HG03139 (cell line): ENCODE results near the gene MLLT10.
A peak's percentile ranks its signal among the peaks of the same experiment; 100 is the strongest.

Experiments
- ATAC-seq: cut with Tn5 transposase; IDR thresholded peaks from one replicate; pipeline ENCODE4 v1.9.1; 2021; ENCODE audit not compliant: unreplicated experiment

MLLT10 gene

DNA sequence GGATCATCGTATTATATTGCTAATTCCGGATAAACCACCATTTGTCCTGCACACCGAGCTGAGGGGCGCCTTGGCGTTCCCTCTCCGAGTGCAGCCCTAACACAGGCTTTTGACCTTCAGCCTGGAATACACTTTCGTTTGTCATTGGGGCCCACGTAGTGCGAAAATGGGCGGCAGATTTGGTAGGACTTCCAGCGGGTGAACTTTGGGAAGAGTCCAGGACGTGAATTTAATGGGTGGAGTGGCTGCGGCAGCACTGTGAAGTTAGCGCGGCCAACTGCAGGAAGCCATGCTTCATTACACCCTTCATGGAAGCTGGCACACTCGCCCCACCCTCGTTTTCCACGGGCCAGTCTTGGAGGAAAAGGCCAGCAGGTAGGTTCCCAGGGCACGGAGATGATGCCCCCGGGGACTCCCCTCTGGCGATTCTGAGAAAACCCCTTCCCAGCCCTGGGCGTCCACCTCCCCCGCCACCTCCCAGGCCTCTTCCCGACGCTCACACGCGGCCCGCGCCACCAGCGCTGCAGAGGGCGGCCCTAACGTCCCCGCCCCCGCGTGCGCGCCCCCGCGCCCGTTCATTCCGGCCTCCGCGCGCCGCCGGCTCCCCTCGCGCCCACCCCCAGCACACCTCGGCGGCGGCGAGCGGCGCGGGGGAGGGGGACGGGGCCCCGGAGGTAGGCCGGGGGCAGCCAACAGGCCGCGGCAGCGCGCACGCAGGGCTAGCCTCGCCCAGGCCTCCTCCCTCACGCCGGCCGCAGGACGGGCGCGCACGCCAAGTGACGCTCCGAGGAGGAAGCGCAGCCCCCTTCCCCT lies at the start of gene MLLT10:
Gene MLLT10 (plus strand): TSS at position 766 of the 813 bp plus-strand sequence. CDS start 413 bp downstream, outside the sequence.
- peak; percentile 88 for ATAC-seq

DNA sequence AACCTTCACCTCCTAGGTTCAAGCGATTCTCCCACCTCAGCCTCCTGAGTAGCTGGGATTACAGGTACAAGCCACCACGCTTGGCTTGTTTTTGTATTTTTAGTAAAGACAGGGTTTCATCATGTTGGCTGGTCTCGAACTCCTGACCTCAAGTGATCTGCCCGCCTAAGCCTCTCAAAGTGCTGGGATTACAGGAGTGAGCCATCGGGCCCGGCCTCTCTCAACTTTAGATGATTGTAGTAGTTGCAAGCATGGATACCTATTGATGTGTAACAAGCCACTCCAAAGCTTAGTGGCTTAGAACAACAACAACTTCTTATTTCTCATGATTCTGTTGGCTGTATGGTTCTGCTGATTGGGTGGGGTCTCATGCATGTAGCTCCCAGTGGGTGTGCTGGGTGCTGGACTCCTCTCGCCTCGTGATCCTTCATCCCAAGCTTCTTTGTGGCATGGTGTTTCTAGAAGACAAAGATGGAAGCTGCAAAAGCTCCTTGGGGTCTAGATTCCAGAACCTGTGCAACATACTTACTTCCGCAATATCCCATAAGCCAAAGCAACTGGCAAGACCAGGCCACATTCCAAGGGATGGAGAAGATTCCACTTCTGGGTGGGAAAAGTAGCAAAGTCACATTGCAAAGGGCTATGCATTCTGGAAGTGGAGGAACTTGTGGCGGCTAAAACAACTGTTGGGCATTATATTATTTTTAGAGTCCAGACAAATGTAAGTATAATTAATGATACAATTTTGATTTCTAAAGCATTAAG lies 46.4 kb upstream of the MLLT10 start:
- ATAC-seq, result no peak

DNA sequence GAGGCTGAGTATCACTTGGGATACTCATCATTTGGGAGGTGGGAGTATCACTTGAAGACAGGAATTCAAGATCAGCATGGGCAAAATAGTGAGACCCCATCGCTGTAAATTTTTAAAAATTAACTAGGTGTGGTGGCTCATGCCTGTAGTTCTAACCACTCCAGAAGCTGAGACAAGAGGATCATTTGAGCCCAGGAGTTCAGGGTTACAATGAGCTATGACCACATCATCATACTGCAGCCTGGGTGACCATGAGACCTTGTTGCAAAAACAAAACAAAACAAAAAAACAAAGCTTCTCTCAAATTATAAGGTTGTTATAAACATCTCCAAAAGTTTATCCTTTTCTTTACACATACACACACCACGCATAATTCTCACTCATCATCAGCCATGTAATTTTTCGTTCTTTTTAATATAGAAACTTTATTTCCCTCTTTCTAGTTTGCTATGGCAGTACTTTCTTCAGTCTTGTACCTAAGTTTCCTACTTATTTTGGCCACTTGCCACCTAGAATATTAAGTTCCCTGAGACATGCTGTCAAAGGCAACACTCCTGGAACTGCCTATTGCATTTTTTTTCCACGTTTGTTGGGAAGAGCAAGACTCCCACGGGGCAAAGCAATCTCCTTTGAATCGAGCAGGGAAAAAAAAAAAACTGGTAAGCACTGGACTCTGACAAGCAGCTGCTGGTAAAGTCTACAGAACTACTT lies 45.6 kb upstream of the MLLT10 start:
- ATAC-seq, result no peak

DNA sequence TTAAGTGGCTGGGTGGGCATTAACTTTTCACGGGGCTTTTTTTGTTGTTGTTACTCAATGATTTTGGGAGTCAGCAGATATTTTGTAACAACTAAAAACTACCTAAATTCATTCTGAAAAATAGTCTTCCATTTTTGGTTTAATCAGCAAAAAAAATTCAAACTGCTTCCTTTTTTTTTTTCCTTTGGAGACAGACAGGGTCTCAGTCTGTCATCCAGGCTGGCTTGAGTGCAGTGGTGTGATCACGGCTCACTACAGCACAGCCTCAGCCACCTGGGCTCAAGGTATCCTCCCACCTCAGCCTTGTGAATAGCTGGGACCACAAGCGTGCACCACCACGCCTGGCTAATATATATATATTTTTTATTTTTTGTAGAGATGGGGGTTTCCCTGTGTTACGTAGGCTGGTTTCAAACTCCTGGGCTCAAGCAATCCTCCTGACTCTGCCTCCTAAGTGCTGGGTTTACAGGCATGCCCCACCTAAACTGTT lies 45.0 kb upstream of the MLLT10 start:
- ATAC-seq, result no peak

DNA sequence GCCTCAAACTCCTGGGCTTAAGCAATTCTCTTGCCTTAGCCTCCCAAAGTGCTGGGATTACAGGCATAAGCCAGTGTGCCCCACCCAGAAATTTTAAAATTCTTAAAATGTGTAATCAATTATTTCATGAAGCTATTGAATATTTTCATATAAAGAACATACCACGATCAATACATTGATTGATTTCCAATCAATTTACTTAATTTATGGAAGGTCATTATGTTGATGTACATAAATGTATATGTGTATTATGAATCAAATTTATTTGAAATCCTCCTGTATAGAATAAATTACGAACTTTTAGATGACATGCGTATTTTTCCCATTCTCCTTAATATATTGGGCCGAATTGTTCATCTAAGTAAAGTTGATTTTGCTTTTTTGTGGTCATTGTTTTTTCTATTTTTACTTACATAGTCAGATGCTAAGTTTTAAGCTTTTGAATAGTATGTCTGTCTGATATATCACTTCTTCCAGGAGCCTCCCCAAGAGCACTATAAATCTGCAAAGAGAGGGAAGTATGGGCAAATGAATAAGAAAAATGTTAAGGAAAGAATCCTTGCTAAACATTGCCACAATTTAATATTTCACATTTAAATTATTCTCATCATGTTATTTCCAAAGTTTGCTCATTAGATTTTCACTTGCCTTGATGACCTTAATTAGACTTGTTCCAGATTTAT lies 43.9 kb upstream of the MLLT10 start:
- ATAC-seq, result no peak

DNA sequence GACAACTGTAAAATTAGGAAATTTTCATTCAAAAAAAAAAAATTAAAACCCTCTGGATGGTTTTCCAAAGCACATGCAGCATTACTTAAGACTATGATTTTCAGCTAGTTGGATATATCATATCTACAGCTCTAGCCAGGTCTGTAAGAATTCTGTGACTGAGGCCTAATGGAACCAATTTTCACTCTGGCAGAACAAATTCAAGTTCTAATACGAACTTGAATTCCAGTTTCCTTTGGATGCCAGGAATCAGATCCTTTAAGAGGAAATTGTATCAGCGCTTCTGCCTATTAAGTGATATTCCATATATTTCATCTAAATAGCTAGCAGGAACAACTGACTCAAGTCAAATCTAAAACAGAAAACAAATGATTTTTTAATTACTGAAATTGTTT lies 43.3 kb upstream of the MLLT10 start:
- ATAC-seq, result no peak

DNA sequence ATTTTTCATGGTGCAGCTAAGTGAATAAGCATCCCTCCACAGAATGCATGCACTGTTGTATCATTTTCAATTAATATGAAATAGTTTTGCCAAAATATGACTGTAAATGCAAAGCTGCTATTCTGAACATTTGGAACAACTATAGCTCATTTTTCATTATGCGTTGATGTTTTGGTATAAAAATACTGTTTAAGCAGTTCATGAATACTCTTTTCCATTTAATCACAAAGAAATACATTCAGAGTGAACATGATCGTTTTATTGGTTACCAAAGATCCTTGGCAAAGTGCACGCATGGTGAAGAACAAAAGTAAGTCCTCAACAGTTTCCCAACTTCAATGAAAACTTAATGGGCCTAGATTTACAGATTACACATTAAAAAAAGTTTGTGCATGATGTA lies 41.6 kb upstream of the MLLT10 start:
- no peak for ATAC-seq

DNA sequence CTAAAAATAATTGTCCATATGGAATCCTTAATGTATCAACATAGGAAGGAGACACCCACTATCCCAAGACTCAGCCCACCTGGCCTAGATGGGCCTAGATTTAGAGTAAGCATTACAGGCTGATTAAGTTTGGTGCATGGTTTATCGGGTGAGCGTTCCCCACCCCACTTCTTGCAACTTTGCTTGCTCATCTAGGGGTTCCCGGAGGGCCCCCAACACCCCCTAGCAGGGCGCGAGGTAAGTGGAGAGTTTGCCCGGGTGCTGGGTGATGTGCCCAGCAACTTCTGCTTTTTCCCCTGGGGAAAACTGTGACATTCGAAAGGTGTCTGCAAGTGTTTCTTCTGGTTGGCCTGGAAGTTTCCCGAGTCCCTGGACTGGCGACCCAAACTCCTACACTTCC lies 40.2 kb upstream of the MLLT10 start:
- ATAC-seq, result no peak

DNA sequence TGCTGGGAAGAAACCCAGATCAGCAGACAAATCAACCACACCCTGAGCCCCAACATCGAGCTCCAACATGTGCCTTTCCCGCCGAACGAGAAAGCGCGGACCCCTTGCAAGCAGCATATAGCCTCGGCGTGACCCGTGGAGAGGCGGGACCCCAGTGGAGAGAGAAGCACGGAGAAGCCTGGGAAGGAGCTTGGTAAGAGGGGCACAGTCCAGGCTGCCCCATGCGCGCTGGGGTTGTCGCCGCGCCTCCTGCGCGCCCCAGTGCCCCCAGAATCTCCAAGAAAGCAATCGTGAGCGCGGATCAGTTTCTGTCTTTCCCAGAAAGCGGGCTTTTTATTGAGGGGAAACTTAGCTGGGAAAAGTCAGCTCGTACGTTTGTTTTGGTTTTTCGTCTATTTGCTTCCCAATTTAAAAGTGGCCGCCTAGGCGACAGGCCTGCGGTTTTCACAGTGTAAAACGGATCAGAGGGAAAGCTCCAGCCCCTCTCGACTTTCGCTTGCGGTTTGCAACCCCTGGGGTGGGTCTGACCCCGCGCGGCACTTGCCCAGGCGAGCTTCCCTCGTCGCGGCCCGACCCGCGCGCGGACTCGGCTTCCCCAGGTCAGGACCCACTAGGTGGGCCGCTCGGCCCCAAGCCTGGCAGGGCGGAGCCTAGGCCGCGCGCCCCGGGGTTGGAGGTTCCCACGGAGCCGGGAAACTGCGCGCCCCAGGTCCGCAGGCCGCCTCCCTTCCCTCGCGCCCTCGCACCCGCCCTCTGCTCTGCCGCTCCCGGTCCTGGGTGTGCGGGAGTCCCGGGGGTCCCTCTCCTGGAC lies 39.6 kb upstream of the MLLT10 start:
- ATAC-seq, result no peak

DNA sequence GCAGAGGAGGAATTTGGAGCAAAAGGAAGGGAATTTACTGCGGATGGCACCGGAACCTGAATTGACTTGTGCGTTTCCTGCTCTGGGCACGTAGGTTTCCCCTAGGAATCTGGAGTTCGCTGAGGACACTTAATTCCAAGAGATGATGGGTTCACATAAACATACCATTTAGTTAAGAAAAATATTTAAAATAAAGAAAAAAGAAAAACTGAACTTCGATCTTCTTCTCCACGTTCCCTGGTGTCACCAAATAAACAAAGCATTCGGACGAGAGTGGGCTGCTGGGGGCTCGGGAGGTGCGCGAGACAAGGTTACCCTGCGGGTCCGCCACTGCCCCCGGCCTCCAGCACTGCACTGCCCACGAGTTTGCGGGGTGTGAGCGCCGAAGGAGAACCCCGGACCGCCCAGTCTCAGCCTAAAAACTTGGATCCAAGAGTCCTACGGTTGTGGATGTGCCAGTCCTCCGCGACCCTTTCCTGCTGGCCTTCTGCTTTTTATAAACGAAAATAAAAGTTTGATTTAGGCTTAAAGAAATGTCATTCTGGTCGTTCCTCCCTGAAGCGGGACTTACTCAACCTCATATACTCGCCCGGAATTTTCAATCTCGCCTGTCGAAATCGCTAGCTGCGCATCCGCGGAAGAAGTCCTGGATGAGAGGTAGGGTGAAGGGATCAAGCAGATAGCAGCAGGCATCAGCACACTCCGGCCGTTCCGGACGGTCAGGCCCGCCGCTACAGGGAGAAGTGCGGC lies 38.9 kb upstream of the MLLT10 start:
- ATAC-seq, result no peak

DNA sequence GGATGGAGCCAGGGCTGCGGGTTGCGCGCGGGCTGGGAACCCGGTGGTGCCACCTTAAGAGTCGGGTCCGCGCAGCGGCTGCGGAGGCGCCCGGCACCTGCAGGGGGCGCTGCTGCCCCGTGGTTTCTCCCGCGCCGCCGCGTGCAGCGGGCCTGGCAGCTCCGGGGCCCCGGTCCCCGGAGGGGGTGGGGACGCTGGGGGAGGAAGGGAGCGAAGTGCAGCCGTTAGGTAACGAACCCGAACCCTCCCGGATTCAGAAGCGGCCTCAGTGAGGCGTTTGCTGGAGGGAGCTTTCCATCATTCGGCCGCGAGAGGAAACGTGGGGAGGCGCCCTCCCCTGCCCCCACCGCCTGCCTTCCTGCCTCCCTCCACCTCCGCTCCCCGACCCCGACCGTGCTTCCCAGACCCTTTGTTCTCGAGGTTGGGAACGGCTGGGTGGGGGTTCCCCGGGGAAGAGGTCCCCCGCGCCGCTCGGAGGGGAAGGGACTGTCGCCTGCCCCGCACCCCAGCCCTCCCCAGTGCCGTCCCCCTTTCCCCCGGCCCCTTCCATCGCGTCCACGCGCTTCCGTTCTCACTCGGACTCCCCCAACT lies 38.2 kb upstream of the MLLT10 start:
- peak; percentile 69 for ATAC-seq

DNA sequence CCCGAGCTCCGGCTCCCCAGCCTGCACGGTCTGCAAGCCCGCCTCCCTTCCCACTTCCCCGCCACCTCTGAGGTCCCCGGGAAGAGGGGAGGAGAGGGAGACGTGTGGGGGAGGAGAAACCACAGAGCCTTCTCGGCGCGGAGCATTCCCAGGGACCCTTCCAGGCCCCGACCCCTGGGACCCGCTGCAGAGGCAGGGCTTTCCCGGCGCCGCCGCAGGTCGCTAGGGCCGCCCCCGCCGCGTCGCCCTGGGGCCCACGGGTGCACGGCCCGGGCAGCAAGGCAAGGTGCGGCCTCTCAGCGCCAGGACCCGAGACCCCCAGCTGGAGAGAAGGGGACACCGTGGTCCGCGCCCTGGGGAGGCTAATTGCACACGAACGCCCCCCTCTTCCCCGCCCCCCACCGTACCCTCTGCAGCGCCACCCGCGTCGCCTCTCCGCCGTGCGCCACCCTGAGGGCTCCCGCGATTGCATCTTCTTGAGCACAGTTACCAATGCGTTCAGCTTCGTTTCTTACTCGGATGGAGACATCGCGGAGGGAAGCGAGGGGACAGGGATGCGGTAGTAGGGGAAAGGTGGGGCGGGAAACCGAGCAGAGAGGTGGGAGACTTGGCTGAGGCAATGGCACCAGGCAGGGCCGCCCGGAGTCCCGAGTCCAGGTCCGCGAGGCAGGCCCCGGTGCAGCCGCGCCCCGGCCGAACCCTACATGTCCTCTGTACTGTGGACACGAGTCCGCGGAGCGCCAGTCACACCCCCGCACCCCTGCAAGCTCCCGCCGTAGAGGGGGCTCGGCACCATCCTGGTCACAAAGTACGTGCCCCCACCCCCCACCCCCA lies 37.5 kb upstream of the MLLT10 start:
- ATAC-seq, result peak; percentile 43

DNA sequence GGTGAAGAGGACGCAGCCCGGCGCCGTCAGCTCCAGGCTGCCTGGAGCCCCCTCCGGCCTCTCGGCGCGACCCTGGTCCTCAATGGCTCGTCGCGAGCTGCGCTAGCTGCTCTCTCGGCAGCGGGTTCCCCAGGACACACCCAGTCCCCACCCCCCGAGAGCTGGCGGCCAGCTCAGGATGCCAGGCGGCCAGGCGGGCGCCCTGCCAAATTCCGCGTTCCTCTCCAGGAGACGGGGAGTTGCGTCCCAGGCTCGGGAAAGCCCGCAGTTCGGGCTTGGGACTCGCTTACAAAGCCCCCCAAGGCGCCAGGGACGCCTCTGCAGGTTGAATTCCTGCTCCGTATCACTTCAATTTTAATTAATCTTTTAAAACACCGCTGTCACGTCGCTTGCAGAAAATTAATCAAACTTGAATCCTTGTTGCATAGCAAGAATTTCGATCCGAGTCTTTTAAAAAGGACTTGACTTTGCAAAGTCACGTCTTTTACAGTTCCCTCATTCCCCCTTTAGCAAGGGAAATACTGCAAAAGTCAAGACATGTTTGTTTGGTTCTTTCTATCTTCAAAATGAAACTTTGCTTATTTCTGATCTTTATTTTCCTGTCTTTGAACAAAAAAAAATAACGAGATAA lies 36.7 kb upstream of the MLLT10 start:
- ATAC-seq, result peak; percentile 11

DNA sequence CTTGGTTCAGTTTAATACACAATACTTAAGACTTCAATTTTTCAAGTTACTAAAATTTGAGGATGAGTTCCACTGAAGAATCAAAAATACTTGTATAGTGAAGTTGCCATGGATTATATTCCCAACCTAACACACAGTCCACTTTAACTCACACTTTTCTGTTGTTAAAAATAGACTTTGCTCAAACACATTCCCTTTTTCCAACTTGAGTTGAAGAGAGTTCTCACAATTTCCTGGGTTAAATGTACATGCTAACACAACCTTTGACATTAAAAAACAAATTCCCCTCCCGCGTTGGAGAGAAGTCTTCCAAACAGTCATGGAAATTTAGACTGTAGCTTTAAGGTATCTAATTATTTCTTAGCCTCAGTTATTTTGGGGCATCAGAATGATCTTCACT lies 35.7 kb upstream of the MLLT10 start:
- no peak for ATAC-seq

DNA sequence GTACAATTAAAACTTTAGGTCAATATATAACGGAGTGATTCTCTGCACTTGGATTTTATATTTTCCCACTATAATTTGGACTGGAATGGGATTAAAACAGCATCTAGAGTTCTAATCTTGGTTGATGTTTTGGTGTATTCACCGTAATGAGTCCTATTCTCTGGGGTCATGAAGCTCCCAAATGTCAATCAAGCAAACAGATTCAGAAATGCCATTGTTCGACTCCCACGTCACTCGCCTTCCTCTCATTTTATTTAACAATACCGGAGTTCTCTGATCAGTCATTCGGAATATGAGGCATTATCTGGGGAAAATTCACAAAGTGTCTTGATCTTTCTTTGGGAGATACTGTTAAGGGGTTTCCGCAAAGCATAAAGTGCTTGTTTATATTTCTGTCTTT lies 35.0 kb upstream of the MLLT10 start:
- no peak for ATAC-seq

DNA sequence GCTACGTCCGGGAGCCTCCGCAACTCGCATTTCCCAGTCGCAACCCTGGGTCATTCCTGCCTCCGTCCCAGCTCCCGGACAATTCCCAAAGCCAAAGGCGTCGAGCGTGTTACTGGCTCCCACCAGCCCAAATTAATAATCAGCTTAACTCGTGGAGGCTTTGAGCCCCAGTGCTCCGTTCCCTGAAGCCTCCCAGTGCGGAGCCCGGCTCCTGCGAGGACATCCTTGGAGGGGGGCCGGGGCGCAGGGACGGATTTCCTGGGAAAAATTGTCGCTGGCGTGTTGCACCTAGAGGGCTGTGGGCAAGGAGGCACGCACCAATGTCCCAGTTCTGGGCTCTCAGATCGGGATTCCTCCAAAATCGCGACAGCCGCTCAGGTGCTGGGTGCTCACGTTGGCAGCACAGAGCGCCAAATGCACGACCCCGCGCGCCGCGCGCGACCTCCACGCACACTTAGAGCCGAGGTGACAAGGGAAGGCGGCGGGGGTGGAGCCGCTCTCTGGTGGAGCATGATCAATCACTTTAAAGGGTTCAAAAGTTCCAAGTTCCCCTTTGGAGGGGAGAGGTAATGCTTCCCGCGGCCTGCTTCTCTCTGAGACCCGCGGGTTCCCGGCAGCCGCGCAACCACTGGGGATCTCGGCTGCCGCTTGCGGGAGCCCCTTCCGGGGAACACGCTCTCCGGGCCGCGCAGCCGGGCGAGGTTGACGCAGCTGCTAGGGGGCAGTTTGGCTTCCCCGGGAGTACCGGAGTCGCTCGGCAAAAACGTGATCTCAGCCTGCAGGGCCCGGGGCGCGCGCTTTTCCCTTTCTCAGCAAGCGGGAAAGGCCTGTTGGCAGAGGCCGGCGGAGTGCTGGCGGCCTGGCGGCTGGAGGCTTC lies 34.1 kb upstream of the MLLT10 start:
- no peak for ATAC-seq

DNA sequence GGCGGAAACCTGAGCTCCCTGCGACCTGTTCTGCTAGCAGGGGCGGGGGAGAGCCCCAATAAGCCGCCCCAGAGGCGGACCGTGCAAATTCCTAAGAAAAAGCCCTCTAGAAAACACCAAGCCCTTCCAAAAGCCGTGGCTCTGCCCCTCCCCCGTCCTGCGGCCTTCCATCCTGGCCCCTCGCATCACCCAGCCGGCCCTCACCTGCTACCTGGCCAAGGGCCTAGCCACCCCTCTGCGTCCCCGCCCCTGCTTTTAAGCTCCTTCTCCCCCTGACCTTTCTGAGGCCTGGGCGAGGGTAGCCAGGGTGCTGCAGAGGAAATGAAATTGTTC lies 33.5 kb upstream of the MLLT10 start:
- no peak for ATAC-seq
